Smooth muscle cell (in vitro differentiated cells): Measurements from ENCODE around the gene IQSEC1. TPM values are rescaled to one million over a fixed set of nuclear protein-coding genes. Genes with fewer than 3 reads are reported as not detected.

Source experiments
- DNase-seq: peaks from one replicate; lab custom pipeline; 2025; ENCODE audit not compliant: unreplicated experiment; lab: John Stamatoyannopoulos, UW
- H2AFZ ChIP-seq: fragments of 200-600 bp; sonication (generic); 2 replicates; pipeline ENCODE4 v1.6.0; 2016; ENCODE audit warnings: antibody characterized with exemption, low read depth, mild to moderate bottlenecking
- H3F3A ChIP-seq: fragments of 200-600 bp; sonication (generic); 2 replicates; pipeline ENCODE4 v1.6.0; 2017; ENCODE audit warnings: antibody characterized with exemption, low read depth
- H3K27ac ChIP-seq: fragments of 200-600 bp; sonication (generic); 2 replicates; pipeline ENCODE4 v1.5.1; 2016; ENCODE audit warnings: low read depth, mild to moderate bottlenecking
- H3K27me3 ChIP-seq: fragments of 200-600 bp; sonication (generic); 2 replicates; pipeline ENCODE4 v1.6.1; 2016; ENCODE audit warnings: low read depth, mild to moderate bottlenecking
- H3K36me3 ChIP-seq: fragments of 200-600 bp; sonication (generic); 2 replicates; pipeline ENCODE4 v1.5.1; 2016; ENCODE audit warnings: low read depth
- H3K4me1 ChIP-seq: fragments of 200-600 bp; sonication (generic); 2 replicates; pipeline ENCODE4 v1.5.1; 2016; ENCODE audit warnings: low read depth
- H3K4me2 ChIP-seq: fragments of 200-600 bp; sonication (generic); 2 replicates; pipeline ENCODE4 v1.6.0; 2016; ENCODE audit warnings: mild to moderate bottlenecking
- H3K4me3 ChIP-seq: fragments of 200-600 bp; sonication (generic); 2 replicates; pipeline ENCODE4 v1.5.1; 2016; ENCODE audit warnings: mild to moderate bottlenecking
- H3K79me2 ChIP-seq: fragments of 200-600 bp; sonication (generic); 2 replicates; pipeline ENCODE4 v1.6.0; 2016; ENCODE audit warnings: low read depth, mild to moderate bottlenecking
- H3K9ac ChIP-seq: fragments of 200-600 bp; sonication (generic); 2 replicates; pipeline ENCODE4 v1.6.0; 2016; ENCODE audit warnings: low read depth
- H3K9me3 ChIP-seq: fragments of 200-600 bp; sonication (generic); replicated peaks from 2 replicates; pipeline ENCODE4 v1.5.1; 2016; ENCODE audit warnings: low read depth
- H4K20me1 ChIP-seq: fragments of 200-600 bp; sonication (generic); 2 replicates; pipeline ENCODE4 v1.6.0; 2016; ENCODE audit warnings: low read depth
- WGBS: methylation state at CpG from one replicate; pipeline ENCODE4 v1.1.7; 2016; ENCODE audit warnings: low lambda C conversion rate; 5-methylcytosine and 5-hydroxymethylcytosine counted together
- polyA plus RNA-seq: library from polyadenylated mRNA; unstranded; fragments of >200 nt; fragmentation: Nextera tagmentation; extraction: Ambion mirVana; gene quantifications from 2 replicates; pipeline ENCODE4 v1.2.1, GENCODE V29; 2016
- total RNA-seq: library from RNA; depleted of rRNA; stranded (reverse); fragments of >200 nt; gene quantifications from 2 replicates; pipeline ENCODE4 v1.2.3, GENCODE V29; 2014
- TF ChIP-seq, protein P1 (sequence below): fragments of 200-600 bp; sonication (generic); IDR thresholded peaks from 2 replicates; pipeline ENCODE4 v1.5.1; 2017; ENCODE audit warnings: borderline replicate concordance, mild to moderate bottlenecking, antibody characterized with exemption; ENCODE audit not compliant: insufficient read depth, poor library complexity, severe bottlenecking

The IQSEC1 gene
- total and polyA plus RNA-seq, 2 experiments from 2014 or later, result 18.9 to 19.8 TPM

DNA sequence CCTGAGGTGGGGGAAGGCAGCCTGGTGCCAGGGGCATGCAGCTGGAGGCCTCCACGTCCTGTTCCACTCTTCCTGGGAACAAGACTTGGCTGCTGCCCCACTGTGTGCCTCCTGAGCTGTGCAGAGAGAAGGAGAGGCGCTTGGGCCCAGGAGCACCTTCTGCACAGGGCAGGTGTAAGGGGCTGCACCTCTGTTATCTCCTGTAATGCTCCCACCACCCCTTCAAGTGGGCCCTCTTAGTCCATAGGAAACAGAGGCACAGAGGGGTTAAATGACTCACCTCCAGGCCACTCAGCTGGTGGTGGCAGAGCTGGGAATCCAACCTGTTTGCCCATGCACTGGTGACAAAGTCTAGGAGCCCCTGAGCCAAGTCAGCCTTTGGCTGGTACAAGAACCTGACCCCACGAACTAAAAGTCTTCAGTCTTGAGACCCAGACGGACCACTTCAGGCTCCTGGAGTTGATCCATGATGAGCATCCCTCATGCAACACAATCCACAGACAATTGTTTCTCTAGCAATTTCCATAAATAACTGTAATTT lies 93.2 kb downstream of the IQSEC1 start:
- Histone ChIP-seq H3K9ac (no peak overlapping the region), H2AFZ (no peak overlapping the region), H3F3A (no peaks in the 10 kb centered on the region), H3K36me3 (no peaks in the 10 kb centered on the region), H3K9me3 (no peaks in the 10 kb centered on the region), H3K27me3 (no peaks in the 10 kb centered on the region), H3K79me2 (no peaks in the 10 kb centered on the region), H3K4me3 (no peak overlapping the region), H3K4me2 (no peak overlapping the region), H3K4me1 (no peaks in the 10 kb centered on the region), H3K27ac (no peak overlapping the region), H4K20me1 (peaks cover 97% of the 10 kb centered on the region)
- DNase-seq, result no peak
- TF ChIP-seq, protein P1, sequence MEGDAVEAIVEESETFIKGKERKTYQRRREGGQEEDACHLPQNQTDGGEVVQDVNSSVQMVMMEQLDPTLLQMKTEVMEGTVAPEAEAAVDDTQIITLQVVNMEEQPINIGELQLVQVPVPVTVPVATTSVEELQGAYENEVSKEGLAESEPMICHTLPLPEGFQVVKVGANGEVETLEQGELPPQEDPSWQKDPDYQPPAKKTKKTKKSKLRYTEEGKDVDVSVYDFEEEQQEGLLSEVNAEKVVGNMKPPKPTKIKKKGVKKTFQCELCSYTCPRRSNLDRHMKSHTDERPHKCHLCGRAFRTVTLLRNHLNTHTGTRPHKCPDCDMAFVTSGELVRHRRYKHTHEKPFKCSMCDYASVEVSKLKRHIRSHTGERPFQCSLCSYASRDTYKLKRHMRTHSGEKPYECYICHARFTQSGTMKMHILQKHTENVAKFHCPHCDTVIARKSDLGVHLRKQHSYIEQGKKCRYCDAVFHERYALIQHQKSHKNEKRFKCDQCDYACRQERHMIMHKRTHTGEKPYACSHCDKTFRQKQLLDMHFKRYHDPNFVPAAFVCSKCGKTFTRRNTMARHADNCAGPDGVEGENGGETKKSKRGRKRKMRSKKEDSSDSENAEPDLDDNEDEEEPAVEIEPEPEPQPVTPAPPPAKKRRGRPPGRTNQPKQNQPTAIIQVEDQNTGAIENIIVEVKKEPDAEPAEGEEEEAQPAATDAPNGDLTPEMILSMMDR, result no peak
- 91% methylated on average over 4 of the region's 4 CpGs for WGBS

DNA sequence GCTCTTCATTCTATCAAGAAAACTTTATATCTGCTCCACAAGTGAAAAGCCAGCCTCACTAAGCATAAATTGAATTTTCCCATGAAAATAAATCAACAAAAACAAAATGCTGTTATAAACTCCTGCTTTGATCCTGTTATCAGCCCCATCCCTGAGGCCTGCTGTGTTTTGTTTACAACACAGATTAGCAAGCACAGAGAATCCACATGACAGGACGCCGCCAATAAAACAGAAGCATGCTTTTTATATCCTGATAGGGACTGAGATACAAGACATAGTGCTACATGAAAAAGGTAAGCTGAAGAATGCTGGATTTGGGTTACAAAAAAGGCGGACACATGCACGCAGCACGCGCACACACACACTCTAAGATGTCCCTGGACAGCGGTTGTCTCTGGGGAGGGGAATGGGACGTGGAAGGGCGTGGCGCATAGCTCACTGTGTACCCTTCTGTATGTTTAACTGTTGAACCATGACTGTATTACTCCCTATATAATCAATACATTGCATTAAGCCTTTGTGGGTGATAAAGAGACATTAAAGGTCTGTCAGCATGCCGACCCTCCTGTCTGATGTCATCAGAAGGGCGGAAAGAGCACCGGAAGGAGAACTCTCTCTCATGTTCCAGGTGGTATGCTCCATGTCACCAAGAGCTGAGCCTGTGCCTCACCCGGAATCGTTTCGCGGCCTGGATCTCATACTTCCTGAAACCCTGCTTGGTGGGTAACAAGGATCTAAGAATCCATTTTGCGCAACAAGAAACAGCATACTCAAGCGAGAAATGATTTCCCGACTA lies 93.9 kb downstream of the IQSEC1 start:
- Histone ChIP-seq H3K9ac (no peak overlapping the region), H3K9me3 (no peaks in the 10 kb centered on the region), H3F3A (no peaks in the 10 kb centered on the region), H4K20me1 (peaks cover 100% of the 10 kb centered on the region), H3K79me2 (no peaks in the 10 kb centered on the region), H3K27ac (no peak overlapping the region), H2AFZ (no peak overlapping the region), H3K4me2 (no peak overlapping the region), H3K4me1 (no peaks in the 10 kb centered on the region), H3K27me3 (no peaks in the 10 kb centered on the region), H3K36me3 (no peaks in the 10 kb centered on the region), H3K4me3 (no peak overlapping the region)
- DNase-seq, result no peak
- TF ChIP-seq, protein P1, result no peak
- WGBS, result 90% methylated on average over 20 of the region's 20 CpGs

DNA sequence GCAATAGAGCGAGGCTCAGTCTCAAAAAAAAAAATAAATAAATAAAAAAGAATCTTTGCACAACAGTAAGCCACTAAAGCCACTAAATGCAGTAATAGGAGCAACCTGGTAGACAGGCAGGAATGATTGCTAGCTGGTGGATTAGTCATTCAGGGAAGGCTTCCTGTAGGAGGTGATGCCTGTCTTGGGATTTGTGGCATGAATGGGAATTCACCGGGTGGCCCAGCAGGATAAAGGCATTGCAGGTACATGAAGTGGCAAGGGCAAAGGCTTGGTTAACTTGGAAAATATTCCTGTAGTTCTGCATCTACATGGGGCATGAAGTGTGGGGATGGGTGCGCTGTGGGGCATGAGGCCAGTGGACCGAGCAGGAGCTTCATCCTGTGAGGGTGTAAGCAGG lies 94.5 kb downstream of the IQSEC1 start:
- peaks cover 100% of the 10 kb centered on the region for H4K20me1 ChIP-seq
- H3K4me2 ChIP-seq, result no peak overlapping the region
- H3K4me3 ChIP-seq, result no peak overlapping the region
- no peak for DNase-seq
- H3K27me3 ChIP-seq, result no peaks in the 10 kb centered on the region
- no peaks in the 10 kb centered on the region for H3K9me3 ChIP-seq
- H2AFZ ChIP-seq, result no peak overlapping the region
- no peak overlapping the region for H3K9ac ChIP-seq
- TF ChIP-seq, protein P1, result no peak
- no peak overlapping the region for H3K27ac ChIP-seq
- no peaks in the 10 kb centered on the region for H3K79me2 ChIP-seq
- H3F3A ChIP-seq, result no peaks in the 10 kb centered on the region
- WGBS, result 89% methylated on average over 4 of the region's 4 CpGs
- H3K4me1 ChIP-seq, result no peaks in the 10 kb centered on the region
- no peaks in the 10 kb centered on the region for H3K36me3 ChIP-seq
